Epithelial cell of proximal tubule (primary cell): ENCODE measurements around the gene TNRC6C. TPM values are rescaled to one million over a fixed set of nuclear protein-coding genes. Genes with fewer than 3 reads are reported as not detected.

ENCODE experiments used
- DNase-seq: peaks from one replicate; pipeline ENCODE4 v3.0.0-alpha.2; 2011; ENCODE audit warnings: low read depth
- H3K4me3 ChIP-seq: 2 replicates; pipeline ENCODE4 v1.5.1; 2011; ENCODE audit warnings: low read depth, mild to moderate bottlenecking, low read length
- CTCF ChIP-seq: conservative IDR thresholded peaks from 2 replicates; pipeline ENCODE4 v1.5.1; 2012; ENCODE audit warnings: low read depth, mild to moderate bottlenecking, low read length
- total RNA-seq: library from RNA; depleted of rRNA; stranded (reverse); fragments of >200 nt; gene quantifications from 2 replicates; pipeline ENCODE4 v1.2.3, GENCODE V29; 2015

TNRC6C gene
- total RNA-seq, 1 donor from 2014 or later: 5.3 TPM

DNA sequence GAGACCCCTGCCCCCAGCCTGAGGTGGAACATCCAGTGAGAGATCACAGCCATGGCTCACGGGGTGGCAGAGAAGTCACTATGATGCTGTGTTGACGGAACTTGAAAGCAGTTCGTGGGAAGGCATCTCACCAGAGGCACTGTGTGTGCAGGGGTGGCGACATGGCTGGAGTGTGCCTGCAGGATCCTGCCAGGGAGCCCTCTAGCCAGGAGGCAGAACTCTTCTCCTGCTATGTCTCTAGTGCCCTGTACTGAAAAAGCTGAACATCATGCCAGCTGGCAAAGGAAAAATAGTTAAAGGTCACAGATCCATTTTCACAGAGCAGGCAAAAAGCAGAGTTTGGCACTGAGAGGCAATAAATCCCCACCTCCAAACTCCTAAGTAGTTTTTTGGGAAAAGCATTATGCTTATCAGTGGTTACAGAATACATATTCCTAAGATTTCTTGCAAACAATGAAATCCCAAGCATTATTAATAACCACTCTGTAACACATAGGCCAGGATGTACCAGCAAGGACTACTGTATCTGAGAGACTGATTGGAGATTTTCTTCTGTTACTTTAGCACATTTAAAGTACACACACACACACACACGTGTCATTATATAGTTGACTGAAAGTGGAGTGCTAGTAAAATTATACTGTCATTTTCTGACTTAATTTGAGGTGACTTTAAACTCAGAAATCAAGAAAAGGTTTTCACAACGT is 36.8 kb downstream of the TNRC6C start:
- TF ChIP-seq CTCF: no peak
- no peak for DNase-seq
- H3K4me3 ChIP-seq: no peak overlapping the region

DNA sequence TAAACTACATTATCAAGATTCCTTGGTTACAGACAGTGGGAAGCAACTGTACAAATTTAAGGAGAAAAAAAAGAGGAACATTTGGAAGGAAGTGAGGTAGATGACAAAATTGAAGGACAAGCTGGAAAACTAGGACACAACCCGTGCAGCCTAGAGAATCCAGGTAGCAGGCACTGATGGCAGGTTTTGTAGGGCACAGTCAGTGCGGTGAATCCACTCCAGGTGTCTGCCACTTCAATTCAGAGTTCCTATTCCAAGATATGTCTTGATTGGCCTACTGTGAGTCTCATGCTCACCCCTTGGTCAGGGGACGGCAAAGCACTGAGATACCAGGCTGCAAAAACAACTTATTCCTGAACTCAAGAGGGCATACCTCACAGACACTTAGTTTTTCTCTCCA is 37.8 kb downstream of the TNRC6C start:
- no peak for DNase-seq
- H3K4me3 ChIP-seq: no peak overlapping the region
- no peak for TF ChIP-seq CTCF

DNA sequence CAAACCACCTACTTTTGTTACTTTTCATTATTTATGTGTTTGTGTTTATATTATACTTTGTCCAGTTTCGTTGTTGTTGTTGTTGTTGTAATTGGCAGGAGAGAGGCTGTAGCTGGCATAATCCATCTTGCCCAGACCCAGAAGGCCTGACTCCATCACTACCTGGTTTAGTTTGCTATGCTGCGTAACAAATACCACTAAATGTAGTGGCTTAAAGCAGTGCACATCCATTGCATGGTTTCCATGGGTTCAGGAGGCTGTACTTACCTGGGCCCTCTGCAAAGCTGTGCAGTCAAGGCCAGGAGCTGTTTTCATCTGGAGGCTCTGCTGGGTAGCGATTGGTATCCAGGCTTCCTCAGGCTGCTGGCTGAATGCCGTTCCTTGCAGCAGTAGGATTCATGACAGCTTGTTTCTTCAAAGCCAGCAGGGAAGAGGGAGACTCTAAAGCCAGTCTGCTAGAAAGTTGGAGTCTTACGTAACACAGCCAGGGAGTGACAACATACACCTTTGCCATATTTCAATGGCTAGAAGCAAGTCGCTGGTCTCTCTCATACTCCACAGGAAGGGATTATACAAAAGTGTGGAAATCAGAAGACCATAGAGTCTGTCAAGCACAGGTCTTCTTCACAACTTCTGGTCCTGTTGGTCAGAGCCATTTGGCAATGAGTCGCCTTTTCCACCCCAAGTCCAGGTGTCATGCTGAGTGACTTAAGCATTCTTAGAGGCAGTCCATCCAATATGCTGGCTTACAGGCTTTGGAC is 41.1 kb downstream of the TNRC6C start:
- DNase-seq: no peak
- no peak overlapping the region for H3K4me3 ChIP-seq
- no peak for TF ChIP-seq CTCF

- no peak for DNase-seq
- no peak overlapping the region for H3K4me3 ChIP-seq
- TF ChIP-seq CTCF: no peak
Measured at GRCh38 chr17:78000341-78000740, 41.8 kb downstream of the TNRC6C start.

DNA sequence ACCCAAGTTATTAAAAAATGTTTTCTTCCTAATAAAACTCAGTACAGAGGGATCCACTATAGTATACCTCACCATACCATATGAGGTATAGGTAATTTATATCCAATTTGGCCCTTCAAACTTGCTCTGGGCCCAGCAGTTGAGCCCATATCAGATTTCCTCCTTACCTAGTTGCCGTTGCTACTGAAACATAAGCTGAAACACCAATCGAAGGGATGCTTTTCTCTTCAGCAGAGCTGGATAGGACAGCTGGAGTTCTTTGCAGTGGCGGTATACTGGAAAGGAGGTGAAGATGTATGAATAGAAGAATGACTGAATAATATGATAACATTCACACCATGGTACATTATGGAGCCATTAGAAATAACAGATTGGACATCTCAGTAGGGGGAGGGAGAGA is 42.7 kb downstream of the TNRC6C start:
- no peak for TF ChIP-seq CTCF
- DNase-seq: no peak
- H3K4me3 ChIP-seq: no peak overlapping the region

DNA sequence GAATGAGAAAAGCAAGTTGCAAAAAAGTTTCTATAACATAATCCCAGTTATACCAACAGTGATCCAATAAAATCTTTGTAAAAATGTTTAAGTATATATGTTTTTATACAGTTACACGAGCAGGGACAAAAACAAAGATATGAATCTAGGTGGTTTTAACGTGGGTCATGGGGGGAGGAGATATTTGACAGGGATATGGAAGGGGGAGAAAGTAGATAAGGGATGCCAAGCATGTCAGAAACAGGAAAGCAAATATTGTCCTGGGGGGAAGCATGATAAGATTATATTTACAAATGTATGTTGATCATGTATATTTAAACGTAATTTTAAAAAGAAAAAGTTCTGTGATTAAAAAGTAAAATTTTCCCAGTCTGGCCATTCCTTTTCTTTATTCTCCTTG is 43.1 kb downstream of the TNRC6C start:
- no peak for DNase-seq
- TF ChIP-seq CTCF: no peak
- H3K4me3 ChIP-seq: no peak overlapping the region

DNA sequence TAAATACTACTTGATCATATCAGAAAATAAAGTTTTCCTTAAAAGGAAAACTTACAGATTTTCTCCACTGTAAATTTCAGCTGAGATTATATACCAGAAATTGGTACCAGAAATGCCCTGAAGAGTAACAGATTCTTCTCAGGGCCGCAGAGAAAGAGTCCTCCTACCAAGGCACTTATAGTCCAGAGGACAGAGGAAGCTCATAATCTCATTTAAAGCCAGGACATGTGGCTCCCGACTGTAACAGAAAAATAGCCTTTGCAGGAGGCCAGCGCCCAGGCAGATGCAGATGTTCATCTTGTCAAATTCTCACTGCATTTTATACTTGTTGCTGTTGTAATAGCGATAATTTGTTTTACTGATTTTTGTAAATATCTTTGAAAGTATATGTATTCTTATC is 43.7 kb downstream of the TNRC6C start:
- no peak for TF ChIP-seq CTCF
- DNase-seq: no peak
- no peak overlapping the region for H3K4me3 ChIP-seq
